ENCODE data around the gene AOPEP.

- TF ChIP-seq CTCF (IDR thresholded peaks at IDR 0.05; ENCODE audit: low read length), result no peak
- TF ChIP-seq EZH2 (IDR thresholded peaks at IDR 0.05; ENCODE audit: borderline replicate concordance, low read length), result no peak
These were observed 155.4 kb downstream of the AOPEP start for GRCh38 chr9:94881940-94882339.

All from OCI-LY1 (cell line).